Nephron progenitor cell (in vitro differentiated cells): ENCODE results near the gene ATP5F1D.

Experiments used
- DNase-seq: peaks from one replicate; pipeline ENCODE4 v3.0.0; 2021
- H3K27ac Mint-ChIP-seq: 2 replicates; pipeline ENCODE4 v1.8.0; 2021; ENCODE audit warnings: mild to moderate bottlenecking, moderate library complexity, mixed read lengths
- H3K27me3 Mint-ChIP-seq: 2 replicates; pipeline ENCODE4 v1.8.0; 2021; ENCODE audit warnings: mild to moderate bottlenecking, low read depth, mixed read lengths; ENCODE audit not compliant: poor library complexity
- H3K36me3 Mint-ChIP-seq: 2 replicates; pipeline ENCODE4 v1.8.0; 2021; ENCODE audit warnings: low read depth, mixed read lengths
- H3K4me1 Mint-ChIP-seq: 2 replicates; pipeline ENCODE4 v1.8.0; 2021; ENCODE audit warnings: mixed read lengths
- H3K4me3 Mint-ChIP-seq: 2 replicates; pipeline ENCODE4 v1.8.0; 2021; ENCODE audit warnings: mild to moderate bottlenecking, moderate library complexity, mixed read lengths
- H3K9me3 Mint-ChIP-seq: 2 replicates; pipeline ENCODE4 v1.8.0; 2021; ENCODE audit warnings: mild to moderate bottlenecking, moderate library complexity, mixed read lengths
- CTCF ChIP-seq: fragments of 200-600 bp; sonication (generic); IDR thresholded peaks from 2 replicates; pipeline ENCODE4 v1.5.0; 2021; ENCODE audit warnings: antibody characterized with exemption

The ATP5F1D gene

GRCh38 chr19:1292419-1293151, 51.0 kb downstream of the ATP5F1D start:
- Mint-ChIP-seq H3K9me3 (no peaks in the 10 kb centered on the region), H3K4me1 (peaks cover 8% of the 10 kb centered on the region), H3K4me3 (no peak overlapping the region), H3K27ac (no peak overlapping the region), H3K27me3 (peaks cover 5% of the 10 kb centered on the region), H3K36me3 (no peaks in the 10 kb centered on the region)
- no peak for DNase-seq
- TF ChIP-seq CTCF: no peak

GRCh38 chr19:1293782-1294604, 52.4 kb downstream of the ATP5F1D start:
- H3K4me1 Mint-ChIP-seq: peaks cover 13% of the 10 kb centered on the region
- peaks cover 6% of the 10 kb centered on the region for H3K36me3 Mint-ChIP-seq
- H3K9me3 Mint-ChIP-seq: no peaks in the 10 kb centered on the region
- H3K27ac Mint-ChIP-seq: no peak overlapping the region
- no peak for DNase-seq
- no peak for TF ChIP-seq CTCF
- H3K27me3 Mint-ChIP-seq: peaks cover 8% of the 10 kb centered on the region
- no peak overlapping the region for H3K4me3 Mint-ChIP-seq
